ENCODE data around the gene KCNF1.

- no peak for TF ChIP-seq CTCF (conservative IDR thresholded peaks at IDR 0.05 in 1 of 2, IDR thresholded peaks at IDR 0.05 in 1 of 2; ENCODE audit: low read depth in 1 of 2, low read length in 2 of 2)
- no peak for TF ChIP-seq EZH2 (IDR thresholded peaks at IDR 0.05; ENCODE audit: low read length, missing control alignments)
Observed at GRCh38 chr2:10892316-10892715, 19.4 kb upstream of the KCNF1 start.
